Glutamatergic neuron (in vitro differentiated cells): ENCODE data around the gene EBI3. TPM values are rescaled to one million over a fixed set of nuclear protein-coding genes. Genes with fewer than 3 reads are reported as not detected.
"Not testable (repeated sequence)": the region's sequence is repeated elsewhere in the genome, so short reads cannot be mapped to it uniquely, and the experiment has no call there.

Experiments used
- DNase-seq: peaks from one replicate; pipeline ENCODE4 v3.0.0; 2022
- H3K27ac Mint-ChIP-seq: one replicate; pipeline ENCODE4 v1.8.0; 2020; ENCODE audit warnings: mild to moderate bottlenecking, mixed read lengths, inconsistent platforms; ENCODE audit not compliant: unreplicated experiment
- H3K27me3 Mint-ChIP-seq: one replicate; pipeline ENCODE4 v1.8.0; 2020; ENCODE audit warnings: mild to moderate bottlenecking, moderate library complexity, mixed read lengths, inconsistent platforms; ENCODE audit not compliant: unreplicated experiment
- H3K36me3 Mint-ChIP-seq: one replicate; pipeline ENCODE4 v1.8.0; 2020; ENCODE audit warnings: mild to moderate bottlenecking, mixed read lengths, inconsistent platforms; ENCODE audit not compliant: unreplicated experiment
- H3K4me1 Mint-ChIP-seq: one replicate; pipeline ENCODE4 v1.8.0; 2020; ENCODE audit warnings: mild to moderate bottlenecking, low read depth, mixed read lengths, inconsistent platforms; ENCODE audit not compliant: unreplicated experiment
- H3K4me3 Mint-ChIP-seq: one replicate; pipeline ENCODE4 v1.8.0; 2020; ENCODE audit warnings: mild to moderate bottlenecking, mixed read lengths, inconsistent platforms; ENCODE audit not compliant: unreplicated experiment
- H3K9me3 Mint-ChIP-seq: one replicate; pipeline ENCODE4 v1.8.0; 2020; ENCODE audit warnings: mild to moderate bottlenecking, moderate library complexity, mixed read lengths, inconsistent platforms; ENCODE audit not compliant: unreplicated experiment
- total RNA-seq: library from RNA; stranded (reverse); fragmentation: NEBNext Ultra II Directional; extraction: Animal tissue kit (Norgen Biotek cat#: 25700); gene quantifications from one replicate; pipeline ENCODE4 v1.2.1, GENCODE V29; 2021; ENCODE audit not compliant: unreplicated experiment
- TF ChIP-seq, protein P1 (sequence below): fragments of 200-600 bp; sonication (generic); IDR thresholded peaks from one replicate; pipeline ENCODE4 v1.5.0; 2021; ENCODE audit not compliant: partially characterized antibody, unreplicated experiment

EBI3 gene
- total RNA-seq, 1 donor from 2014 or later: not detected

DNA sequence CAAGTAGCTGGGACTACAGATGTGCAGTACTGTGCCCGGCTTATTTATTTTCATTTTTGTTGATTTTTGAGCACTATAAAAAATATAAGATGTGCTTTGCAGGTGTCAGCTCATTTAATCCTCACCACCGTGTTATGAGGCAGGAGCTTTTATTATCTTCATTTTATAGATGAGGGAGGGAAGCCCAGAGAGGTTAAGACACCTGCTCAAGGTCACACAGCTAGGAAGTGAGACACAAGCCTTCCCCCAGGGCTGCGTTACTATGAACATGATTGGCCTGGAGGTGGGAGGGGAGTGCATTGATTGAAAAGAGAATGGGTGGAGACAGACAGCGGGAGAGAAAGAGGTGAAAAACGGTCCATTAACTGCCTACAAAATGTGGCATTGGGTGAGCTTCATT lies 39.7 kb upstream of the EBI3 start:
- Mint-ChIP-seq H3K4me3 (no peak overlapping the region), H3K27ac (no peak overlapping the region)

DNA sequence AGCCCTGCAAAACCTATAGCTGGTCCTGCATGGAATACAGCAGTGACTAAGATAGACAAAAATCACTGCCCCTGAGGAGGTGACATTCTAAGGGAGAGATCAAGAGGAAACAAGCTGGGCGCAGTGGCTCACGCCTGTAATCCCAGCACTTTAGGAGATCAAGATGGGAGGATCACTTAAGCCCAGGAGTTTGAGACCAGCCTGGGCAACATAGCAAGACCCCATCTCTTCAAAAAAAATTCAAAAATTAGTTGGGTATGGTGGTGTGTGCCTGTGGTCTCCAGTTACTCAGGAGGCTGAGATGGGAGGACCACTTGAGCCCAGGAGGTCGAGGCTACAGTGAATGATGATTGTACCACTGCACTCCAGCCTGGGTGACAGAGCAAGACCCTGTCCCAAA lies 36.8 kb upstream of the EBI3 start:
- peaks cover 18% of the 10 kb centered on the region for H3K4me1 Mint-ChIP-seq
- not testable (repeated sequence) for H3K27me3 Mint-ChIP-seq, H3K9me3 Mint-ChIP-seq, H3K36me3 Mint-ChIP-seq, H3K4me3 Mint-ChIP-seq, DNase-seq, H3K27ac Mint-ChIP-seq

More for the DNA sequence above, 39.7 kb upstream of the EBI3 start:
- Mint-ChIP-seq H3K36me3 (no peaks in the 10 kb centered on the region), H3K4me1 (peaks cover 14% of the 10 kb centered on the region), H3K9me3 (peaks cover 12% of the 10 kb centered on the region), H3K27me3 (peaks cover 11% of the 10 kb centered on the region)
- no peak for DNase-seq
- TF ChIP-seq, protein P1, sequence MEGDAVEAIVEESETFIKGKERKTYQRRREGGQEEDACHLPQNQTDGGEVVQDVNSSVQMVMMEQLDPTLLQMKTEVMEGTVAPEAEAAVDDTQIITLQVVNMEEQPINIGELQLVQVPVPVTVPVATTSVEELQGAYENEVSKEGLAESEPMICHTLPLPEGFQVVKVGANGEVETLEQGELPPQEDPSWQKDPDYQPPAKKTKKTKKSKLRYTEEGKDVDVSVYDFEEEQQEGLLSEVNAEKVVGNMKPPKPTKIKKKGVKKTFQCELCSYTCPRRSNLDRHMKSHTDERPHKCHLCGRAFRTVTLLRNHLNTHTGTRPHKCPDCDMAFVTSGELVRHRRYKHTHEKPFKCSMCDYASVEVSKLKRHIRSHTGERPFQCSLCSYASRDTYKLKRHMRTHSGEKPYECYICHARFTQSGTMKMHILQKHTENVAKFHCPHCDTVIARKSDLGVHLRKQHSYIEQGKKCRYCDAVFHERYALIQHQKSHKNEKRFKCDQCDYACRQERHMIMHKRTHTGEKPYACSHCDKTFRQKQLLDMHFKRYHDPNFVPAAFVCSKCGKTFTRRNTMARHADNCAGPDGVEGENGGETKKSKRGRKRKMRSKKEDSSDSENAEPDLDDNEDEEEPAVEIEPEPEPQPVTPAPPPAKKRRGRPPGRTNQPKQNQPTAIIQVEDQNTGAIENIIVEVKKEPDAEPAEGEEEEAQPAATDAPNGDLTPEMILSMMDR: no peak

DNA sequence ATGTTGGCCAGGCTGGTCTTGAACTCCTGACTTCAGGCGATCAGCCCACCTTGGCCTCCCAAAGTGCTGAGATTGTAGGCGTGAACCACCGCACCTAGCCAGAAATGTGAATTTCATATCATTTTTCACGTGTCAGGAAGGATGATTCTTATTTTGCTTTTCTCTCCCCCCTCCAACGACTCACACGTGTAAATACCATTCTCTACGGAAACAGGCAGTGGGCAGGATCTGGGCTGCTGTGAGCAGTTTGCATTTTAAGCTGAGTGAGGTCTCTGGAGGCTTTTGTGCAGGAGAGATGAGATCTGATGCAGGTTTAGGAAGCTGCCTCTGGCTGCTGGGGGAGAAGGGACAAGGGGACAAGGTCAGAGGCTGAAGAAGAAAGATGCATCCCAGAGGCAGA lies 35.0 kb upstream of the EBI3 start:
- no peak for DNase-seq
- H3K4me1 Mint-ChIP-seq: peaks cover 20% of the 10 kb centered on the region
- H3K27ac Mint-ChIP-seq: peak overlapping the region; percentile 16
- TF ChIP-seq, protein P1: no peak
- peaks cover 8% of the 10 kb centered on the region for H3K36me3 Mint-ChIP-seq
- H3K9me3 Mint-ChIP-seq: peaks cover 13% of the 10 kb centered on the region
- H3K4me3 Mint-ChIP-seq: peak overlapping the region; percentile 49
- H3K27me3 Mint-ChIP-seq: peaks cover 13% of the 10 kb centered on the region

DNA sequence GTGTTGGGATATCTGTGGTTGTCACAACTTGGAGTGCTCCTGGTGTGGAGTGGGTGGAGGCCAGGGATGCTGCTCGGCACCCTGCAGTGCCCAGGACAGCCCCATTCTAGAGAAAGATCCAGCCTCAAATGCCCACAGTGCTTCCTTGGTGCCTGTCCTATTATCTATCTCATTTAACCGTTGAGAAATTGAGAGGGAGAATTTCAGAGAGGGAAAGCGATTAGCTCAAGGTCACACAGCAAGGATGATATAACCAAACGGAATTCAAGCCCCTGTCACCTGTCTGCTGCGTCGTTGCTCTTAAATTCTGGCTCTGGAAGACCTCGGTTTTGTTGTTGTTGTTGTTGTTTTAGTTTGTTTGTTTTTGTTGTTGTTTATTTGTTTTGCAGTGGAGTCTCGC lies 33.3 kb upstream of the EBI3 start:
- Mint-ChIP-seq H3K27ac (no peak overlapping the region), H3K36me3 (peaks cover 8% of the 10 kb centered on the region), H3K9me3 (peaks cover 12% of the 10 kb centered on the region), H3K4me3 (no peak overlapping the region), H3K4me1 (peaks cover 18% of the 10 kb centered on the region), H3K27me3 (peaks cover 16% of the 10 kb centered on the region)
- TF ChIP-seq, protein P1: no peak
- no peak for DNase-seq

DNA sequence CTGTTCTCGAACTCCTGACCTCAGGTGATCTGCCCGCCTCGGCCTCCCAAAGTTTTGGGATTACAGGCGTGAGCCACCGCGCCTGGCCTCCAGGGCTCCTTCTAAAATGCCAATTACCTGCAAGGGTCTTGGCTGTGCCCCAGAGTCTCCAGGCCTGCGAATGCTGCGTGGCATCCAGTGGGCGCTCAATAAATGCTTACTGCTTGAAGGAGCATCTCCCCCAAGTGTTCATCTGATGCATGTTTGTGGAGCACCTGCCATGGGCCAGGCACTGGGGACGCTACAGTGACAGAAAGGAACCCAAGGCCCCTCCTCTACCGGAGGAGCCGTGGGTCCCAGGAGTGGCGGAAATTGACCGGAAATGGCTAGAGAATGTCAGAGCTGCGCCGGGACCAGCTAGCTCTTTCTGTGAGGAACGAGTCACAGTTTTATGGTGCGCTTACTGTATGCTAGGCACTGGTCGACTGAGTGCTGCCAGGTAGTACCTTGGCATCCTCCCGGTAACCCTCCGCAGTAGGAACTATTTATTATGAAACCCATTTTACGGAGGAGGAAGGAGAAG lies 32.7 kb upstream of the EBI3 start:
- DNase-seq: no peak
- Mint-ChIP-seq H3K4me1 (peaks cover 18% of the 10 kb centered on the region), H3K4me3 (peak overlapping the region; percentile 98), H3K27ac (no peak overlapping the region), H3K36me3 (peaks cover 8% of the 10 kb centered on the region), H3K27me3 (peaks cover 17% of the 10 kb centered on the region), H3K9me3 (peaks cover 13% of the 10 kb centered on the region)
- TF ChIP-seq, protein P1: no peak
